Panc1 (cell line): Measurements from ENCODE around the gene UBAC2.

Experiments used
- CTCF ChIP-seq: fragments of 450-650 bp; IDR thresholded peaks from 2 replicates; pipeline ENCODE4 v1.5.1; 2017; ENCODE audit warnings: mild to moderate bottlenecking
- TCF7L2 ChIP-seq: IDR thresholded peaks from 2 replicates; pipeline ENCODE4 v1.6.1; 2011; ENCODE audit warnings: mild to moderate bottlenecking, low read depth, low read length, inconsistent platforms

GRCh38 chr13:99334221-99334620, 133.6 kb downstream of the UBAC2 start:
- no peak for TF ChIP-seq CTCF
- no peak for TF ChIP-seq TCF7L2
